NOMO-1 treated with DMSO at 0.1 percent for 48 hours (cell line): ENCODE data around the gene SLC25A3.
"Not testable (repeated sequence)": the region's sequence is repeated elsewhere in the genome, so short reads cannot be mapped to it uniquely, and the experiment has no call there.

Experiments
- DNase-seq: peaks from one replicate; lab custom pipeline; 2025; ENCODE audit not compliant: unreplicated experiment; lab: John Stamatoyannopoulos, UW

Gene SLC25A3

GRCh38 chr12:98593351-98594049 lies at the start of gene SLC25A3:
Gene SLC25A3, plus strand, starts transcription at chr12:98593686. Its CDS starts 293 bp downstream, at chr12:98593979.
- DNase-seq: peak; percentile 96

GRCh38 chr12:98543701-98544100 lies 49.8 kb upstream of the SLC25A3 start:
- DNase-seq: no peak

- DNase-seq: no peak
Measured at GRCh38 chr12:98544751-98545150, 48.7 kb upstream of the SLC25A3 start.

GRCh38 chr12:98549371-98550110 lies 43.9 kb upstream of the SLC25A3 start:
- no peak for DNase-seq

GRCh38 chr12:98551787-98552186 lies 41.7 kb upstream of the SLC25A3 start:
- DNase-seq: no peak

GRCh38 chr12:98558097-98558496 lies 35.4 kb upstream of the SLC25A3 start:
- not testable (repeated sequence) for DNase-seq

- no peak for DNase-seq
Measured at GRCh38 chr12:98559666-98560065, 33.8 kb upstream of the SLC25A3 start.

- no peak for DNase-seq
Measured at GRCh38 chr12:98561846-98562245, 31.6 kb upstream of the SLC25A3 start.

- DNase-seq: no peak
Measured at GRCh38 chr12:98572010-98572409, 21.5 kb upstream of the SLC25A3 start.

- no peak for DNase-seq
Measured at GRCh38 chr12:98574110-98574509, 19.4 kb upstream of the SLC25A3 start.

- no peak for DNase-seq
Measured at GRCh38 chr12:98575013-98575412, 18.5 kb upstream of the SLC25A3 start.

GRCh38 chr12:98576795-98577194 lies 16.7 kb upstream of the SLC25A3 start:
- not testable (repeated sequence) for DNase-seq

GRCh38 chr12:98578392-98578791 lies 15.1 kb upstream of the SLC25A3 start:
- DNase-seq: no peak

- peak; percentile 17 for DNase-seq
Measured at GRCh38 chr12:98578821-98579220, 14.7 kb upstream of the SLC25A3 start.

GRCh38 chr12:98579347-98579746 lies 14.1 kb upstream of the SLC25A3 start:
- no peak for DNase-seq

- no peak for DNase-seq
Measured at GRCh38 chr12:98579835-98580234, 13.7 kb upstream of the SLC25A3 start.

- no peak for DNase-seq
Measured at GRCh38 chr12:98580695-98581094, 12.8 kb upstream of the SLC25A3 start.

- DNase-seq: no peak
Measured at GRCh38 chr12:98581101-98581500, 12.4 kb upstream of the SLC25A3 start.

GRCh38 chr12:98582093-98582492 lies 11.4 kb upstream of the SLC25A3 start:
- DNase-seq: no peak

GRCh38 chr12:98587084-98587483 lies 6.4 kb upstream of the SLC25A3 start:
- no peak for DNase-seq

GRCh38 chr12:98591209-98591608 lies 2.3 kb upstream of the SLC25A3 start:
- no peak for DNase-seq

- DNase-seq: peak; percentile 81
Measured at GRCh38 chr12:98592825-98593322, 612 bp upstream of the SLC25A3 start.
